Measurements from ENCODE around the gene MCRIP1.

MCRIP1 gene

DNA sequence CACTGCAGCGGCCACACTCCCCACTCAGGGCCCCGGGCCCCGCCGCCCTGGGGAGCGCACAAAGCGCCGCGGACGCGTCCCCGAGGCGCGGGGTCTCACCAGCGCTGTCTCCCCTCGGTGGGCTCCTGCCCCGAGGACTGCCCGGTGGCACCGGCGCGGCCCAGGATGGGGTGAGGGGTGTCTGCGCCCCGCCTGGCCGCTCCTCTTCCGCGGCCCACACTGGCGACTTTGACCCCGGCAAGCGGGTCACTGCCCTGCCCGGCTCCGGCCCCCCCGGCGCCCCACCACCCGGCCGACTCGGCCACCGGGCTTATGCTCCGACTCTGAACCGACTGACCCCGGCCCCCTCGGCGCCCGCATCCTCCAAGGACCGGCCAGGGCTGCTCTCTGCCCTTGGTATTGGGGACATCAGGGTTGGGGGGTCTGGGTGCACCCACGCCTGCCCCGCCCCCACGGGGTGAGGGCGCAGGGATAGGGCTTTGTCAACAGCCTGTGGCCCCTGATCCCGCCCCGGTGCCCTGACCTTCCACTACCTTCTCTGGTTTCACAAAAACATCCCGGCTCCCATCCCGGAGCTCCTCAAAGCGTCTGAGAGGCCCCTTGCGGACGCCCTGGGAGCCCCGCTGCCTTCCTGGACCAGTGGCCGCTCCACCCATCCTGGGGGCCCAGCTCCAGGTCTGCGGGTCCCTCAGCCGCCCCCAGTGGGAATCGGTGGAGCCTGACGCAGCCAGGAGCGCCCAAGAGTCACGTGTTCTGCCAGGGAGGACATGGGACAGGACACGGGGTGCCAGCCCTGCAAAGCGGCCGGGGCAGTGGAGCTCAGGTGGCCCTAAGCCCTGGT lies 28.3 kb downstream of the MCRIP1 start:
- no peak for DNase-seq (ENCODE audit: low read depth)
- no peak overlapping the region for H3K4me3 ChIP-seq (ENCODE audit: control insufficient read depth, low read depth, low read length)
- TF ChIP-seq, protein P1, sequence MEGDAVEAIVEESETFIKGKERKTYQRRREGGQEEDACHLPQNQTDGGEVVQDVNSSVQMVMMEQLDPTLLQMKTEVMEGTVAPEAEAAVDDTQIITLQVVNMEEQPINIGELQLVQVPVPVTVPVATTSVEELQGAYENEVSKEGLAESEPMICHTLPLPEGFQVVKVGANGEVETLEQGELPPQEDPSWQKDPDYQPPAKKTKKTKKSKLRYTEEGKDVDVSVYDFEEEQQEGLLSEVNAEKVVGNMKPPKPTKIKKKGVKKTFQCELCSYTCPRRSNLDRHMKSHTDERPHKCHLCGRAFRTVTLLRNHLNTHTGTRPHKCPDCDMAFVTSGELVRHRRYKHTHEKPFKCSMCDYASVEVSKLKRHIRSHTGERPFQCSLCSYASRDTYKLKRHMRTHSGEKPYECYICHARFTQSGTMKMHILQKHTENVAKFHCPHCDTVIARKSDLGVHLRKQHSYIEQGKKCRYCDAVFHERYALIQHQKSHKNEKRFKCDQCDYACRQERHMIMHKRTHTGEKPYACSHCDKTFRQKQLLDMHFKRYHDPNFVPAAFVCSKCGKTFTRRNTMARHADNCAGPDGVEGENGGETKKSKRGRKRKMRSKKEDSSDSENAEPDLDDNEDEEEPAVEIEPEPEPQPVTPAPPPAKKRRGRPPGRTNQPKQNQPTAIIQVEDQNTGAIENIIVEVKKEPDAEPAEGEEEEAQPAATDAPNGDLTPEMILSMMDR (conservative IDR thresholded peaks at IDR 0.05; ENCODE audit: control insufficient read depth, insufficient read depth, low read depth, low read length): no peak

DNA sequence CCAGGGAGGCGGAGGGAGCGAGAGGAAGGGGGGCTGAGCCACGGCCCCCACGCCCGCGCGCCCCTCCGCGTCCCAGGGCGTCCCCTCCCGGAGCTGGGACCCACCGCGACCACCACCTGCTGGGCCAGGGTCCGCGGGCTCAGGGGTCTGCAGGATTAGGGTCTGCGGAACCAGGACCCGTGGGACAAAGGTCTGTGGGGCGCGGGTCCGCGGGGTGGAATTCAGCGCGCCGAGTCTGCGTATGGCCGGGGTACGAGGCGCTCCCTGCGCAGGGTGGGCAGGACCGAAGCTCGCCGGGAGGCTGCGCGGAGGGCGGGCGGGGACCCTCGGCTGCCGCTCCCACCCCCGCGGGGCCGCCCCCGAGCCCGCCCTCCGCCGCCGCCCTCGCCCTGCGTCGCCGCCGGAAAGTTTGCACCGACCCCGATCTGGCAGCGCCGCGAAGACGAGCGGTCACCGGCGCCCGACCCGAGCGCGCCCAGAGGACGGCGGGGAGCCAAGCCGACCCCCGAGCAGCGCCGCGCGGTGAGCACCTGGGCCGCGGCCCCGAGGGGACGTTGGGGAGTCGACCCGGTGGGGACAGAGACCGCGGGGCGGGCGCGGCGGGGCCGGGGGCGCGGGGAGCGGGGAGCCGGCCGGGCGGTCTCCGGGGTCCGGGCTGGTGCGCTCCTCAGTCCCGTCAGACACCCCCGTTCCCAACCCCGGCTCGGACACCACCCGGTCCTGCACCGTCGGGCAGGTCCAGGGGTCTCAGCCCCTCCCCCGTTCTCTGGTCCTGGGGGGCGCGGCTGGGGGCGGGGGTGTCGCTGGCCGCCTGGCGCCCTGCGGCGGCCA lies 29.1 kb downstream of the MCRIP1 start, which contains the start of gene GCGR:
Gene GCGR, plus strand, starts transcription at position 423 of the 831 bp plus-strand sequence. CDS start 4,869 bp downstream, outside the sequence.
- H3K4me3 ChIP-seq (ENCODE audit: control insufficient read depth, low read depth, low read length): no peak within 1 kb of the TSS
- no peak for DNase-seq (ENCODE audit: low read depth)
- TF ChIP-seq, protein P1 (conservative IDR thresholded peaks at IDR 0.05; ENCODE audit: control insufficient read depth, insufficient read depth, low read depth, low read length): no peak

DNA sequence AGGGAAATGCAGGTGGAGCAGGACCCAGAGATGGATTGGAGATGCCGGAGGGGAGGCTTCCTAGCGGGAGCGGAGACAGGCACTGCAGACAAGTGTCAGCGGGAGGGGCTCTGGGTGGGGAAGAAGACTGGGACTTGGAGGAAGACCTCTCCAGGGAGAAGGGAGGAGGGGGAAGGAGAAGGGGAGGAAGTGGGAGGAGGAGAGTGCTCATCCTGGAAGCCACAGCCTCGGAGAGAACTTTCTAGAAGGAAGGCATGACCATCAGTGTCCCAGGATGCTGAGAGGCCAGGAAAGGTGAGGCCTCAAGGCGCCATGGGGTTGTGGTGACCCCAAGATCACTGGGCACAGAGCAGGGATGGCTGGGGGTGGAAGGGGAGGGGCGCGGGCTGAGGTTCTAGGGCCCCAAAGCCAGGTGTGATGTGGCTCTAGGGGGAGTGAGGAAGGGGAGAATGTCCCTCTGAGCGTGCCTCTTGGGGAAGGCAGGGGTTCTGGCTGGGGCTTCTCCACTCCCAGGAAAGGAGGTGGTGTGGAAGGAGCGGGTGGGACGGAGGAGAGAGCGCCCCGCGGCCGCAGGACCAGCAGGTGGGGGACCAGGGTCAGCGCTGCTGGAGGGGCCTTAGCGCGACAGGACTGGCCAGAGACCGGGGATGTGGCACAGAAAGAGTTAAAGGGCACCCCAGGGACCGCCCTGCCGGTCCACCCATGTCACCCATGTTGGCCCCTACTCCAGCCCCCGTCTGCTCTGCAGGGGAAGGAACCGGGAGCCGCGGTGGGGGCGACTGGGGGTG lies 30.0 kb downstream of the MCRIP1 start:
- TF ChIP-seq, protein P1 (conservative IDR thresholded peaks at IDR 0.05; ENCODE audit: control insufficient read depth, insufficient read depth, low read depth, low read length): no peak
- no peak for DNase-seq (ENCODE audit: low read depth)
- H3K4me3 ChIP-seq (ENCODE audit: control insufficient read depth, low read depth, low read length): no peak overlapping the region

DNA sequence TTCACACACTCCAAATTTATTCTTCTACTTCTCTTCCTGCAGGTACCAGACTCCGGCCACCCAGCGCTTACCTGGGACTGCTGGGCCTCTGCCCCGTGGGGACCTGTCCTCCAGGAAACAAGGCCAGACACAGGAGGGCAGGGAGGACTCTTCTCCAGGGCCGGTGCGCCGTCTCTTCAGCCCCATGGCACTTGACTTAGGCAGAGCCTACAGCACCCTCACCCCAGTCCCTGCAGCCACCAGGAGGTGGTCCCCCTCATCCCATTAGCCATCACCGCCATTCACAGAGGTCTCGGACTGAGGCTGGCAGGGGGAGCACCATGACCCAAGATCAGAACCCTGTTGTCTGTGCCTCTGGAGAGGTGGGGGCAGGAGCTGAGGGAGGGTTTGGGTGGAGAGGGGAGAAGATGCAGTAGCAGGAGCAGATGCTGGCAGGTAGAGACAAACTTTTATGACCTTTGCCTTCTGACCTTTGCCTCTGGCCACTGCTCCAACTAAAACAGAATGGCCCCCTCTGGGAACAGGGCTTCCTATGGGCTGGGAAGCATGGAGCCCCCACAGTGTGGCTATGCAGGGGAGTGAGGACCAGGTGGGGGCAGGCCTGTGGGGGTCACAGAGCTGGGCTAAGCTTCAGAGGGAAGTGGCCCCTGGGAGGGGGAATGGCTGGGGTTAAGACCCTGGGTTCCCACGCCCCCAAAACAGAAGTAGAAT lies 30.9 kb downstream of the MCRIP1 start:
- no peak overlapping the region for H3K4me3 ChIP-seq (ENCODE audit: control insufficient read depth, low read depth, low read length)
- DNase-seq (ENCODE audit: low read depth): no peak
- TF ChIP-seq, protein P1 (conservative IDR thresholded peaks at IDR 0.05; ENCODE audit: control insufficient read depth, insufficient read depth, low read depth, low read length): no peak

DNA sequence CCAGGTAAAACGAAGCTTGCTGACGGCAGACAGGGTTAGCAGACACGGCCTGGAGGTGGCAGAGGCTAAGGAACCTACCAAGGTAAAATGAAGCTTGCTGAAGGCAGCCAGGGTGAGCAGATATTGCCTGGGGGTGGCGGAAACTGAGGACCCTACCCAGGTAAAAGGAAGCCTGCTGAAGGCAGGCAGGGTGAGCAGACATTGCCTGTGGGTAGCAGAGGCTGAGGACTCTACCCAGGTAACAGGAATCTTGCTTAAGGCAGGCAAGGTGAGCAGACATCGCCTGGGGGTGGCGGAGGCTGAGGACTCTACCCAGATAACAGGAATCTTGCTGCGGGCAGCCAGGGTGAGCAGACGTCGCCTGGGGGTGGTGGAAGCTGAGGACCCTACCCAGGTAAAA lies 31.8 kb downstream of the MCRIP1 start:
- no peak overlapping the region for H3K4me3 ChIP-seq (ENCODE audit: control insufficient read depth, low read depth, low read length)
- TF ChIP-seq, protein P1 (conservative IDR thresholded peaks at IDR 0.05; ENCODE audit: control insufficient read depth, insufficient read depth, low read depth, low read length): no peak
- DNase-seq (ENCODE audit: low read depth): no peak

DNA sequence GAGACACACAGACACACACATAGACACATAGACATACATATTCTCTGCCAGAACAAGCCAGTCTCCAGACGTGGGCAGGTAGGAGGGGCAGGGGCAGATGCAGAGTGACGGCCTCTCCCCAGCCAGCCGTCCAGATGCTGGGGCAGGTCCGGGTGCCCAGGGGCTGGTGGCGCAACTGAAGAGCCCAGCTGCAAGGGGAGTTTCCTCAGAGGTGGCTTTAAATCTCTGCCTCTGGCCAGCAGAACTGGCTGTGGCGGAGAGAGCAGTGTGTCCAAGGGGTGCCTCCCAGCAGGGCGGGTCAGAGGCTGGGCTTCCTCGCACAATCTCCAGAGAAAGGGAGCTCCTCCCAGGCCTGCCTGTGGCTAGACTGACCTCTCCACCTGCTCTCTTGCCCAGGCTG lies 38.6 kb downstream of the MCRIP1 start:
- no peak for DNase-seq (ENCODE audit: low read depth)
- TF ChIP-seq, protein P1 (conservative IDR thresholded peaks at IDR 0.05; ENCODE audit: control insufficient read depth, insufficient read depth, low read depth, low read length): no peak

More for the DNA sequence above, 38.6 kb downstream of the MCRIP1 start:
- H3K4me3 ChIP-seq (ENCODE audit: control insufficient read depth, low read depth, low read length): no peak overlapping the region
